ENCODE measurements around the gene SHTN1. TPM values are rescaled to one million over a fixed set of nuclear protein-coding genes. Genes with fewer than 3 reads are reported as not detected.

The SHTN1 gene
- total and polyA plus RNA-seq, 2 donors (not counting 3 experiments of a cell fraction or from before 2014, with no cell fraction given) = 4.8 to 36.5 TPM

DNA sequence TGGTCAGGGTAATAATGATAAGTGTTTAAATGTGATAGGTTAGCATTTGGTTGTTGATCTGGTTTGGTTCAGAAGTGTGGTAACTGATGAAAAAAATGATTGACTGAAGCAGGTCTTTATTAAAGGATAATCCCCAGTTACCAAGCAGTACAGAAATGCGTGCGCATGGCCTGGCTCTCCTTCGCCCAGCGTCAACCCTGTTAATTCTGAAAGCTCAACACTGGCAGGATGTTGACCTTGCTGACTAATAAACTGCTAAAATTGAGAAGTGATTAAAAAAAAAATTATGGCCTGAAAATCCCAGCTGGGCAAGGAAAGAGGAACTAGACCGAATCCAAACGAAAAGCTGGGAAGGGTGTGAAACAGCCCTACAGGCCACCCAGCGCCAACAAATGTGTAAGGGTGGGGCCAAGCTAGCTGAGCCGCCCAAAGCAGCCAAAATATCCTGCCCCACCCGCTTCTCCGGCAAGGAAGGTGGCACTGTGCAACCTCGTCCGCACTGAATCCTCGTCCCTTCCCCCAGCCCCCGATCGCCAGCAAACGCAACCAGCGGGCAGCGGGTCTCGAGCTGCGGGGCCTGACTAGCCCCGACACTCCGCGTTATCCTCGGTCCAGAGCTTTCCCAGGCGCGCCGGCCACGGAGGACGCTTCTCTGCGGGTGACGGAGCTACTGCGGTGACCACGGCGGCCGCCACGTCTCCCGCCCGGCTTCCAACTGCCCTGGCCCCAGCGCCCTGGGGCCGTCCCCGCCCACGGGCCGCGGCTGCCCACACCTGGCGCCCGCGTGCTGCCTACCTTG lies 561 bp downstream of the SHTN1 start:
- Histone ChIP-seq H3K4me3 (replicated peaks in 1 of 3; ENCODE audit: insufficient read depth in 1 of 3, low read depth in 1 of 3, low read length in 3 of 3) (peak overlapping the region; percentile 78 to 96 (median 82)), H2AFZ (ENCODE audit: low read depth, low read length) (peak overlapping the region; percentile 95), H3K9ac (replicated peaks; ENCODE audit: extremely low read depth, insufficient read depth, low read length) (peak overlapping the region; percentile 94), H3K9me3 (replicated peaks; ENCODE audit: control insufficient read depth, insufficient read depth, low read length) (no peaks in the 10 kb centered on the region), H3K9me1 (replicated peaks; ENCODE audit: control insufficient read depth, extremely low read depth, insufficient read depth, low read length) (no peaks in the 10 kb centered on the region), H3K4me2 (ENCODE audit: insufficient read depth, low read length) (peak overlapping the region; percentile 73), H3K27me3 (ENCODE audit: control insufficient read depth in 2 of 2, insufficient read depth in 2 of 2, low read length in 2 of 2) (no peaks in the 10 kb centered on the region), H4K20me1 (replicated peaks; ENCODE audit: control insufficient read depth, extremely low read depth, insufficient read depth, low read length) (no peaks in the 10 kb centered on the region), H3K4me1 (ENCODE audit: control insufficient read depth, extremely low read depth, insufficient read depth, low read length) (peaks cover 13% of the 10 kb centered on the region), H3K27ac (ENCODE audit: insufficient read depth, low read depth, low read length) (peak overlapping the region; percentile 77), H3K36me3 (ENCODE audit: control insufficient read depth in 2 of 2, extremely low read depth in 1 of 2, insufficient read depth in 2 of 2, low read length in 2 of 2) (no peaks in the 10 kb centered on the region), H3K79me2 (ENCODE audit: control insufficient read depth, insufficient read depth, low read length) (peaks cover 42% of the 10 kb centered on the region)
- dilution Hi-C loops (cut with MboI; ENCODE audit: extremely low pct_ligation_motif_present, low sequenced_read_pairs) (no loop called here), intact Hi-C loops (cut with micrococcal nuclease) (loop anchor here (1.0 to 10.0 kb wide), 7 partner anchors 30 to 370 kb away; partner anchors contain the start of genes ENO4 and PDZD8)
- TF ChIP-seq FOS (IDR thresholded peaks at IDR 0.05; ENCODE audit: borderline replicate concordance, insufficient read depth, low read length) (peak; percentile 5), GATA2 (IDR thresholded peaks at IDR 0.05; ENCODE audit: insufficient read depth, insufficient read length, low read depth, low read length) (no peak), POLR2A (IDR thresholded peaks at IDR 0.05; ENCODE audit: low read depth, low read length) (peak; percentile 47), JUN (IDR thresholded peaks at IDR 0.05; ENCODE audit: borderline replicate concordance, insufficient read depth, insufficient read length, low read depth) (no peak)
- FAIRE-seq (peak; percentile 31), DNase-seq (ENCODE audit: low read depth, low spot score) (peak; percentile 57)
- ChIA-PET CTCF (interaction anchor here (1.1 to 2.3 kb wide), 8 partner anchors 9 to 171 kb away, joined by 3 to 14 read pairs (median 7); no protein-coding TSS in a partner anchor), POLR2A (interaction anchor here (0.8 to 1.4 kb wide), 2 partner anchors 30 to 57 kb away, joined by 3 read pairs; no protein-coding TSS in a partner anchor)
- BruUV-seq (replicated peaks) = TSS peak; percentile 46

DNA sequence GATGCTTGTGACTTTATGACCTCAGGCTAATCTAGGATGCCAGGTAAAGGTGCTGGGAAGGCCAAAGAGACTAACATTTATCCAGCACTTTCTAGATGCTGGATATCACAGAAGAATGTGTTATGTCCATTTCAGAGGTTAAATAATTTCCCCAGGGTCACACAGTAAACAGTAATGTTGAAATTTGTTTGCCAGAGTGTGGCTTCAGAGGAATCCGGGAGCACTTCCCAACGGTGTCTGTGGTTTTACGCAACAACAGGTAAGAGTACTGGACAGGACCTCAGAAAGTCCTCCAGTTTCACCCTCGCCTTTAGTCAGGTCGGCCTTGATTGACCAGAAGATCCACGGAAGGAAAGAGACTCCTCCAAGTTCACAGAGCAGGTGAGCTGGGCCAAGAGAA lies 1.7 kb downstream of the SHTN1 start:
- no peak overlapping the region for H3K4me2 ChIP-seq (ENCODE audit: insufficient read depth, low read length)
- H4K20me1 ChIP-seq (replicated peaks; ENCODE audit: control insufficient read depth, extremely low read depth, insufficient read depth, low read length) = no peaks in the 10 kb centered on the region
- H2AFZ ChIP-seq (ENCODE audit: low read depth, low read length) = no peak overlapping the region
- H3K27me3 ChIP-seq (ENCODE audit: control insufficient read depth in 2 of 2, insufficient read depth in 2 of 2, low read length in 2 of 2) = no peaks in the 10 kb centered on the region
- H3K36me3 ChIP-seq (ENCODE audit: control insufficient read depth in 2 of 2, extremely low read depth in 1 of 2, insufficient read depth in 2 of 2, low read length in 2 of 2) = no peaks in the 10 kb centered on the region
- CTCF ChIA-PET = no interaction called here
- peaks cover 13% of the 10 kb centered on the region for H3K4me1 ChIP-seq (ENCODE audit: control insufficient read depth, extremely low read depth, insufficient read depth, low read length)
- no peak overlapping the region for H3K4me3 ChIP-seq (replicated peaks in 1 of 3; ENCODE audit: insufficient read depth in 1 of 3, low read depth in 1 of 3, low read length in 3 of 3)
- no peaks in the 10 kb centered on the region for H3K9me1 ChIP-seq (replicated peaks; ENCODE audit: control insufficient read depth, extremely low read depth, insufficient read depth, low read length)
- BruUV-seq (replicated peaks) = no TSS peak
- TF ChIP-seq JUN (IDR thresholded peaks at IDR 0.05; ENCODE audit: borderline replicate concordance, insufficient read depth, insufficient read length, low read depth) (no peak), MYC (IDR thresholded peaks at IDR 0.05; ENCODE audit: low read depth, low read length) (no peak), POLR2AphosphoS5 (IDR thresholded peaks at IDR 0.05; ENCODE audit: insufficient read depth, low read depth, low read length) (no peak), FOS (IDR thresholded peaks at IDR 0.05; ENCODE audit: borderline replicate concordance, insufficient read depth, low read length) (no peak), POLR2A (IDR thresholded peaks at IDR 0.05; ENCODE audit: low read depth, low read length) (no peak), GATA2 (IDR thresholded peaks at IDR 0.05; ENCODE audit: insufficient read depth, insufficient read length, low read depth, low read length) (no peak), MAX (IDR thresholded peaks at IDR 0.05; ENCODE audit: insufficient read depth, insufficient read length) (no peak), EZH2 (IDR thresholded peaks at IDR 0.05; ENCODE audit: borderline replicate concordance, low read depth, low read length, severe bottlenecking) (no peak)
- TF ChIP-seq, protein P1, sequence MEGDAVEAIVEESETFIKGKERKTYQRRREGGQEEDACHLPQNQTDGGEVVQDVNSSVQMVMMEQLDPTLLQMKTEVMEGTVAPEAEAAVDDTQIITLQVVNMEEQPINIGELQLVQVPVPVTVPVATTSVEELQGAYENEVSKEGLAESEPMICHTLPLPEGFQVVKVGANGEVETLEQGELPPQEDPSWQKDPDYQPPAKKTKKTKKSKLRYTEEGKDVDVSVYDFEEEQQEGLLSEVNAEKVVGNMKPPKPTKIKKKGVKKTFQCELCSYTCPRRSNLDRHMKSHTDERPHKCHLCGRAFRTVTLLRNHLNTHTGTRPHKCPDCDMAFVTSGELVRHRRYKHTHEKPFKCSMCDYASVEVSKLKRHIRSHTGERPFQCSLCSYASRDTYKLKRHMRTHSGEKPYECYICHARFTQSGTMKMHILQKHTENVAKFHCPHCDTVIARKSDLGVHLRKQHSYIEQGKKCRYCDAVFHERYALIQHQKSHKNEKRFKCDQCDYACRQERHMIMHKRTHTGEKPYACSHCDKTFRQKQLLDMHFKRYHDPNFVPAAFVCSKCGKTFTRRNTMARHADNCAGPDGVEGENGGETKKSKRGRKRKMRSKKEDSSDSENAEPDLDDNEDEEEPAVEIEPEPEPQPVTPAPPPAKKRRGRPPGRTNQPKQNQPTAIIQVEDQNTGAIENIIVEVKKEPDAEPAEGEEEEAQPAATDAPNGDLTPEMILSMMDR (IDR thresholded peaks at IDR 0.05; ENCODE audit: extremely low read depth in 1 of 2, insufficient read depth in 1 of 2, low read depth in 1 of 2, low read length in 2 of 2) = no peak
- H3K9ac ChIP-seq (replicated peaks; ENCODE audit: extremely low read depth, insufficient read depth, low read length) = no peak overlapping the region
- intact Hi-C loops (cut with micrococcal nuclease) (loop anchor here (10.0 kb wide), 1 partner anchor 371 kb away; the partner anchor contains the start of gene PDZD8), dilution Hi-C loops (cut with MboI; ENCODE audit: extremely low pct_ligation_motif_present, low sequenced_read_pairs) (no loop called here)
- FAIRE-seq (no peak), DNase-seq (ENCODE audit: low read depth, low spot score) (no peak)
- POLR2A ChIA-PET = no interaction called here
- H3K9me3 ChIP-seq (replicated peaks; ENCODE audit: control insufficient read depth, insufficient read depth, low read length) = no peaks in the 10 kb centered on the region
- H3K79me2 ChIP-seq (ENCODE audit: control insufficient read depth, insufficient read depth, low read length) = peaks cover 49% of the 10 kb centered on the region
- no peak overlapping the region for H3K27ac ChIP-seq (ENCODE audit: insufficient read depth, low read depth, low read length)
